GM12865 (cell line): ENCODE data around the gene ZNF135.

Experiments used
- DNase-seq: peaks from one replicate; pipeline ENCODE4 v3.0.0; 2010; ENCODE audit warnings: low read depth
- H3K4me3 ChIP-seq: 2 replicates; pipeline ENCODE4 v1.5.1; 2011; ENCODE audit warnings: mild to moderate bottlenecking, low read depth, low read length, control low read depth
- CTCF ChIP-seq: IDR thresholded peaks from 2 replicates; pipeline ENCODE4 v1.5.1; 2011; ENCODE audit warnings: low read length, control low read depth, low read depth, inconsistent platforms; ENCODE audit not compliant: insufficient read depth; ENCODE audit errors: missing control alignments

ZNF135 gene

GRCh38 chr19:58045411-58046050, 13.6 kb upstream of the ZNF135 start:
- TF ChIP-seq CTCF: no peak
- no peak overlapping the region for H3K4me3 ChIP-seq
- DNase-seq: no peak

- no peak for TF ChIP-seq CTCF
- H3K4me3 ChIP-seq: no peak overlapping the region
These were observed 12.2 kb upstream of the ZNF135 start for GRCh38 chr19:58046856-58047255.

GRCh38 chr19:58047672-58048071, 11.4 kb upstream of the ZNF135 start:
- no peak for DNase-seq
- TF ChIP-seq CTCF: no peak
- H3K4me3 ChIP-seq: no peak overlapping the region

More at GRCh38 chr19:58046856-58047255, 12.2 kb upstream of the ZNF135 start:
- DNase-seq: no peak

- no peak for DNase-seq
- H3K4me3 ChIP-seq: no peak overlapping the region
- TF ChIP-seq CTCF: no peak
These were observed 6.8 kb upstream of the ZNF135 start for GRCh38 chr19:58052256-58052655.

- no peak for DNase-seq
- H3K4me3 ChIP-seq: no peak overlapping the region
- no peak for TF ChIP-seq CTCF
These were observed 5.5 kb upstream of the ZNF135 start for GRCh38 chr19:58053480-58054156.

GRCh38 chr19:58054901-58055874, 3.9 kb upstream of the ZNF135 start:
- H3K4me3 ChIP-seq: no peak overlapping the region
- no peak for TF ChIP-seq CTCF
- DNase-seq: no peak
